H1 (cell line): ENCODE data around the gene IL36A. TPM values are rescaled to one million over a fixed set of nuclear protein-coding genes. Genes with fewer than 3 reads are reported as not detected.
A peak's percentile ranks its signal among the peaks of the same experiment; 100 is the strongest.

Experiments
- CTCF ChIA-PET: fragments of 300-600 bp; sonication (Branson Sonifier 250); formaldehyde crosslinking; loops from one replicate; lab custom pipeline; 2021; ENCODE audit not compliant: partially characterized antibody; lab: Charles Lee
- POLR2A ChIA-PET: fragments of 300-600 bp; sonication (Branson Sonifier 250); formaldehyde crosslinking; loops from one replicate; lab custom pipeline; 2021; ENCODE audit warnings: inconsistent platforms; ENCODE audit not compliant: partially characterized antibody; lab: Charles Lee
- DNase-seq, 2 experiments: peaks; one replicate each; pipeline versions ENCODE4 v3.0.0 to v3.0.0-alpha.2; 2010 to 2022; ENCODE audit warnings: low spot score in 2 of 2, low read depth in 1 of 2, mixed read lengths in 1 of 2
- FAIRE-seq: peaks from 2 replicates; lab custom pipeline; 2011; peaks lifted over from hg19 to GRCh38; lab: Jason Lieb, UNC
- H2AFZ ChIP-seq: 2 replicates; pipeline ENCODE4 v1.8.1; 2012; ENCODE audit warnings: low read length, inconsistent platforms
- H2AK5ac ChIP-seq: 2 replicates; pipeline ENCODE4 v1.6.1; 2013; ENCODE audit warnings: low read depth, low read length
- H2BK120ac ChIP-seq: replicated peaks from 2 replicates; pipeline ENCODE3; 2013; ENCODE audit warnings: low read depth, low read length, inconsistent platforms
- H2BK12ac ChIP-seq: 2 replicates; pipeline ENCODE4 v1.6.1; 2013; ENCODE audit warnings: low read depth, low read length
- H2BK15ac ChIP-seq: 2 replicates; pipeline ENCODE4 v1.6.1; 2013; ENCODE audit warnings: low read length
- H2BK20ac ChIP-seq: 2 replicates; pipeline ENCODE4 v1.6.1; 2013; ENCODE audit warnings: low read length
- H2BK5ac ChIP-seq: 2 replicates; pipeline ENCODE4 v1.6.1; 2013; ENCODE audit warnings: low read depth, low read length
- H3K14ac ChIP-seq: 2 replicates; pipeline ENCODE4 v1.6.1; 2013; ENCODE audit warnings: inconsistent platforms; ENCODE audit not compliant: insufficient read length
- H3K18ac ChIP-seq: 2 replicates; pipeline ENCODE4 v1.6.1; 2013; ENCODE audit warnings: low read length; ENCODE audit errors: extremely low read depth
- H3K23ac ChIP-seq: 2 replicates; pipeline ENCODE4 v1.6.1; 2013; ENCODE audit warnings: inconsistent platforms; ENCODE audit not compliant: insufficient read length
- H3K23me2 ChIP-seq: 2 replicates; pipeline ENCODE4 v1.6.1; 2013; ENCODE audit warnings: low read depth, low read length
- H3K27ac ChIP-seq: 2 replicates; pipeline ENCODE4 v1.6.1; 2011; ENCODE audit warnings: low read depth, low read length, inconsistent platforms
- H3K27me3 ChIP-seq, 4 experiments: replicated peaks in 1 of 4; 1 replicate in 1 of 4; 2 replicates in 3 of 4; pipeline versions ENCODE4 v1.6.1 to v1.8.1; 2011 to 2013; ENCODE audit warnings: low read length in 3 of 4, mild to moderate bottlenecking in 3 of 4, inconsistent platforms in 2 of 4, mixed read lengths in 2 of 4, moderate library complexity in 1 of 4; ENCODE audit not compliant: control insufficient read depth in 3 of 4, insufficient read depth in 3 of 4; ENCODE audit errors: extremely low read depth in 1 of 4
- H3K36me3 ChIP-seq, 4 experiments: 2 replicates each; pipeline versions ENCODE4 v1.6.1 to v1.8.1; 2011 to 2013; ENCODE audit warnings: mild to moderate bottlenecking in 4 of 4, low read length in 3 of 4, moderate library complexity in 2 of 4, control low read depth in 1 of 4, inconsistent platforms in 1 of 4; ENCODE audit not compliant: insufficient read depth in 4 of 4, control insufficient read depth in 2 of 4
- H3K4ac ChIP-seq: replicated peaks from 2 replicates; pipeline ENCODE3; 2013; ENCODE audit warnings: low read length, low read depth, mixed read lengths, inconsistent platforms; ENCODE audit not compliant: insufficient read length
- H3K4me1 ChIP-seq, 4 experiments: replicated peaks in 1 of 4; 1 replicate in 1 of 4; 2 replicates in 3 of 4; pipeline versions ENCODE4 v1.6.1 to v1.8.1; 2011 to 2013; ENCODE audit warnings: low read length in 3 of 4, inconsistent platforms in 2 of 4, mixed read lengths in 1 of 4; ENCODE audit not compliant: insufficient read depth in 4 of 4, control insufficient read depth in 3 of 4
- H3K4me2 ChIP-seq, 2 experiments: 2 replicates each; pipeline versions ENCODE4 v1.6.1 to v1.8.1; 2011 to 2013; ENCODE audit warnings: low read depth in 2 of 2, low read length in 2 of 2, control low read depth in 1 of 2, inconsistent platforms in 1 of 2, mild to moderate bottlenecking in 1 of 2; ENCODE audit not compliant: insufficient read depth in 1 of 2
- H3K4me3 ChIP-seq, 4 experiments: fragments of 200-600, 300-600 bp in 1 of 4; sonication (generic), shearing (Covaris generic), sonication (Bioruptor Twin) in 1 of 4; 2 replicates each; pipeline versions ENCODE4 v1.5.1 to v1.8.1; 2011 to 2016; ENCODE audit warnings: low read length in 4 of 4, low read depth in 3 of 4, control low read depth in 2 of 4, inconsistent platforms in 2 of 4, mild to moderate bottlenecking in 2 of 4, mixed read lengths in 1 of 4, moderate library complexity in 1 of 4; ENCODE audit not compliant: insufficient read depth in 2 of 4; ENCODE audit errors: extremely low read depth in 1 of 4
- H3K56ac ChIP-seq: replicated peaks from 2 replicates; pipeline ENCODE3; 2013; ENCODE audit warnings: low read depth, mild to moderate bottlenecking, mixed read lengths, low read length, inconsistent platforms; ENCODE audit not compliant: insufficient read length
- H3K79me1 ChIP-seq: 2 replicates; pipeline ENCODE4 v1.6.1; 2013; ENCODE audit warnings: low read depth, low read length, control low read depth
- H3K79me2 ChIP-seq, 2 experiments: 2 replicates each; pipeline versions ENCODE4 v1.6.1 to v1.8.1; 2012 to 2013; ENCODE audit warnings: low read length in 2 of 2, mild to moderate bottlenecking in 2 of 2, inconsistent platforms in 1 of 2; ENCODE audit not compliant: insufficient read depth in 2 of 2, control insufficient read depth in 1 of 2
- H3K9ac ChIP-seq, 4 experiments: replicated peaks in 1 of 4; 1 replicate in 1 of 4; 2 replicates in 3 of 4; pipeline versions ENCODE4 v1.6.1 to v1.8.1; 2011 to 2013; ENCODE audit warnings: low read depth in 3 of 4, low read length in 3 of 4, control low read depth in 2 of 4, mild to moderate bottlenecking in 2 of 4, moderate library complexity in 2 of 4, inconsistent platforms in 1 of 4; ENCODE audit errors: extremely low read depth in 1 of 4
- H3K9me3 ChIP-seq, 2 experiments: 2 replicates each; pipeline versions ENCODE4 v1.6.1 to v1.8.1; 2012 to 2013; ENCODE audit warnings: mild to moderate bottlenecking in 2 of 2, moderate library complexity in 2 of 2, control low read depth in 1 of 2, inconsistent platforms in 1 of 2, low read depth in 1 of 2, low read length in 1 of 2, mixed read lengths in 1 of 2; ENCODE audit not compliant: insufficient read depth in 2 of 2
- H4K20me1 ChIP-seq, 2 experiments: replicated peaks in 1 of 2; 2 replicates each; pipeline versions ENCODE3 to v1.8.1; 2011 to 2013; ENCODE audit warnings: inconsistent platforms in 2 of 2, low read length in 2 of 2, mild to moderate bottlenecking in 1 of 2; ENCODE audit not compliant: insufficient read depth in 2 of 2, control insufficient read depth in 1 of 2
- H4K5ac ChIP-seq: 2 replicates; pipeline ENCODE4 v1.6.1; 2013; ENCODE audit warnings: low read length, low read depth, mixed read lengths, inconsistent platforms; ENCODE audit not compliant: insufficient read length
- H4K8ac ChIP-seq: 2 replicates; pipeline ENCODE4 v1.8.0; 2013; ENCODE audit warnings: mild to moderate bottlenecking, moderate library complexity, low read length, inconsistent platforms; ENCODE audit not compliant: insufficient read depth; ENCODE audit errors: extremely low read depth
- H4K91ac ChIP-seq: replicated peaks from 2 replicates; pipeline ENCODE3; 2013; ENCODE audit warnings: low read length, mixed read lengths, inconsistent platforms; ENCODE audit not compliant: insufficient read length
- MAFK ChIP-seq: IDR thresholded peaks from 2 replicates; pipeline ENCODE4 v1.6.1; 2012; ENCODE audit warnings: low read depth, mild to moderate bottlenecking, improper control_type of control experiment, low read length
- NRF1 ChIP-seq: IDR thresholded peaks from 2 replicates; pipeline ENCODE4 v1.6.1; 2011; ENCODE audit warnings: mild to moderate bottlenecking, low read depth, low read length, improper control_type of control experiment
- SIRT6 ChIP-seq: IDR thresholded peaks from one replicate; pipeline ENCODE4 v1.7.1; 2012; ENCODE audit warnings: low read length, inconsistent platforms
- WGBS, 2 experiments: shearing (Covaris generic) in 1 of 2; methylation state at CpG; one replicate each; pipeline versions ENCODE4 v1.1.6 to v1.1.7; 2013 to 2015; ENCODE audit warnings: low lambda C conversion rate in 2 of 2, mixed read lengths in 2 of 2, inconsistent platforms in 1 of 2, low coverage in 1 of 2, missing lambda C conversion rate in 1 of 2; ENCODE audit not compliant: insufficient replicate concordance in 2 of 2, insufficient coverage in 1 of 2, insufficient read length in 1 of 2; ENCODE audit errors: extremely low coverage in 1 of 2, missing lambda C conversion rate in 1 of 2; 5-methylcytosine and 5-hydroxymethylcytosine counted together
- polyA plus RNA-seq, 7 experiments: library from polyadenylated mRNA; depleted of rRNA in 3 of 7; stranded (reverse) in 5 of 7; unstranded in 2 of 7; fragments of >200 nt in 5 of 7; fragments of 200-250 nt in 2 of 7; gene quantifications; 1 replicate in 5 of 7; 2 replicates in 1 of 7; 4 replicates in 1 of 7; pipeline versions ENCODE4 v1.2.1 to v1.2.3, GENCODE V29; 2011 to 2013; ENCODE audit warnings: missing spikeins in 2 of 7, mixed read lengths in 2 of 7
- total RNA-seq: library from RNA; stranded (reverse); fragmentation: NEBNext Ultra II Directional; extraction: Animal tissue kit (Norgen Biotek cat#: 25700); gene quantifications from 2 replicates; pipeline ENCODE4 v1.2.1, GENCODE V29; 2021

Gene IL36A
- total and polyA plus RNA-seq, 2 of the 8 experiments (the other 6 are each of a cell fraction or from before 2014, with no cell fraction given): not detected

- POLR2A ChIA-PET: no interaction called here
Observed at GRCh38 chr2:113039719-113040118, 34.5 kb downstream of the IL36A start.

More at GRCh38 chr2:113039719-113040118, 34.5 kb downstream of the IL36A start:
- DNase-seq: no peak
- H4K8ac ChIP-seq: no peak overlapping the region
- WGBS, 2 experiments: 45% methylated on average over 5 of the region's 5 CpGs; no CpG with 5 or more reads in 1 of the 2 experiments
- H3K56ac ChIP-seq: no peak overlapping the region
- no peak overlapping the region for H3K9ac ChIP-seq
- no peak overlapping the region for H2BK120ac ChIP-seq
- no peak overlapping the region for H2AK5ac ChIP-seq
- no peaks in the 10 kb centered on the region for H3K79me1 ChIP-seq
- no peak overlapping the region for H3K23ac ChIP-seq
- H3K27me3 ChIP-seq: no peaks in the 10 kb centered on the region; a peak in 1 of 7 replicates
- H3K18ac ChIP-seq: no peak overlapping the region
- H2BK20ac ChIP-seq: no peak overlapping the region
- H3K4me2 ChIP-seq: no peak overlapping the region
- H4K5ac ChIP-seq: no peak overlapping the region
- no peak overlapping the region for H2BK5ac ChIP-seq
- H3K4ac ChIP-seq: no peak overlapping the region
- H3K9me3 ChIP-seq: no peaks in the 10 kb centered on the region
- H3K27ac ChIP-seq: no peak overlapping the region
- H3K36me3 ChIP-seq: no peaks in the 10 kb centered on the region
- H4K20me1 ChIP-seq: no peaks in the 10 kb centered on the region
- TF ChIP-seq MAFK (peak; percentile 6; the same call in 1 of the 2 replicates), NRF1 (no peak), SIRT6 (no peak)
- CTCF ChIA-PET: no interaction called here
- H2BK15ac ChIP-seq: no peak overlapping the region
- no peak for FAIRE-seq
- H3K4me1 ChIP-seq: no peaks in the 10 kb centered on the region
- no peak overlapping the region for H2BK12ac ChIP-seq
- no peaks in the 10 kb centered on the region for H3K23me2 ChIP-seq
- no peak overlapping the region for H2AFZ ChIP-seq
- no peak overlapping the region for H3K14ac ChIP-seq
- no peaks in the 10 kb centered on the region for H3K79me2 ChIP-seq
- H4K91ac ChIP-seq: no peak overlapping the region
- no peak overlapping the region for H3K4me3 ChIP-seq
